Measurements from ENCODE around the gene TAF10. TPM values are rescaled to one million over a fixed set of nuclear protein-coding genes. Genes with fewer than 3 reads are reported as not detected.

TAF10 gene
- total and polyA plus RNA-seq, 2 donors: 12.4 to 65.3 TPM

DNA sequence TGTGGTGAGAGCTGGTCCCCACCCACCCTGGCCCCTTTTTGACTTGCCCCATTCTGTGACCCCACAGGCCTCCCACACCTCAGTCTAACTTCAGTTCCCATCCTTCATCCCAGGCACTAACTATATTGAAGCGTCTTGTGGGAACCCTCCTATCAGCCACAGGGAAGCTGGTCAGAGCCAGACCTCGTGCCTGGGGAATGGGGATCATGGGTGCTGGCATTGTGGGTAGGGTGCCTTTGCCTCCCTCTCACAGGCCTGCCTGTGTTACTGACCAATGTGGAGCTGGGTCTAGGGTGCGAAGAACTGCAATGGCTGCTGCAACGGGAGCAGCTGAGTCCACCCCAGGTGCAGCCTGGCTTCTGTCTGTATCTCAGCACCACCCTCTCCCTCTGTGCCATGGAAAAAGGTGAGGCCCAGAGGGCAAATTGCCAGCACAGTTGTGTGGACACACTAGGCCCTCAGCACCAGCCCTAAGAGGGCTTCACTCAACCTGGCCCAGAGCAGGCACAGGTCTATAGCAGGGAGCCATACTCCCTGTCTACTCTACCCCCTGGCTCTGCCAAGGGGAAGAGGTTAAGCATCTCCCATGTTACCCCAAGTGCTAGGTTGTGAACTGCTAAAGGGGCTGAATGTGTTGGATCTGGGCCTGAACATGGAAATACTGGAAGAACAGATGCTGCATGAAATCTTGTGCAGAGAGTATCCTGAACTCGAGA is 45.9 kb downstream of the TAF10 start:
- 97% methylated on average over 5 of the region's 5 CpGs for WGBS
- H3K36me3 ChIP-seq (ENCODE audit: insufficient read depth): no peaks in the 10 kb centered on the region
- DNase-seq (ENCODE audit: extremely low spot score): no peak
- H3K4me1 ChIP-seq (ENCODE audit: insufficient read depth): no peaks in the 10 kb centered on the region
- H3K27ac ChIP-seq (ENCODE audit: low read depth): no peak overlapping the region
- no peak overlapping the region for H3K4me3 ChIP-seq (ENCODE audit: low read depth, low read length)

DNA sequence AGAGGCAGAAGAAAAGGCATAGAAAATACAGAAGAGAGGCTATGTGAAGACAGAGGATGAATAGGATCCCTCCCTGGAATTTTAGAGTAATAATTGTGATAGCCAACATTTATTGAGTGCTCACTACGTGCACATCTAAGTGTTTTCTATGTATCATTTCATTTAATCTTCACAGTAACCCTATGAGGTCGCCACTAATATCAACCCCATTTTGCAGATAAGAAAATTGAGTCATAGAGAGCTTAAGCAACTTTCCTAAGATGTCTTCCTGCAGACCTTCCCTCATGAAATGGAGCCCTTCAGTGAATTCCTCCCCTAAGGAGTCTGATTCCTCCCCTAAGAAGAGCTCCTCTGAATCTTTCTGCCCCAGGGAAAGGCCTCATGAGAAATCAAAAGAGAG is 46.7 kb downstream of the TAF10 start:
- no peak for DNase-seq (ENCODE audit: extremely low spot score)
- no peaks in the 10 kb centered on the region for H3K4me1 ChIP-seq (ENCODE audit: insufficient read depth)
- no peak overlapping the region for H3K4me3 ChIP-seq (ENCODE audit: low read depth, low read length)
- no peaks in the 10 kb centered on the region for H3K36me3 ChIP-seq (ENCODE audit: insufficient read depth)
- no peak overlapping the region for H3K27ac ChIP-seq (ENCODE audit: low read depth)
- 88% methylated on average over 2 of the region's 2 CpGs for WGBS

DNA sequence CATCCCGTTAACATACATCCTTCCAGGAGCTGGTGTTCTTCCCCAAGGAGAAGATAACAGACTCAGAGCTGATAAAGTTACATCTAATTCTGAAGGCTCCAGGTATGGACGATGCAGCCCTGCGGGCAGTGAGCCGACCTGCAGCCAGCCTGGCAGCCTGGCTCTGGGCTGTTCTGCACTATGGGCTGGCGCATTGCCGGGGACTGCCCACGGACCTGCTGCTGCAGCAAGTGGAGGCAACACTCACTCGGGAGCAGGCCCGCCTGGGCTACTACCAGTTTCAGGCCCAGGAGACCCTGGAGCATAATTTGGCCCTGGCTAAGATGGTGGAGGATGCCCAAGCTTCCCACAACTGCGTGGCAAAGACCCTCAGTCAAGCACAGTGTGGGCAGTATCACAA is 48.3 kb downstream of the TAF10 start:
- no peak for DNase-seq (ENCODE audit: extremely low spot score)
- no peaks in the 10 kb centered on the region for H3K36me3 ChIP-seq (ENCODE audit: insufficient read depth)
- 90% methylated on average over 10 of the region's 10 CpGs for WGBS
- no peak overlapping the region for H3K4me3 ChIP-seq (ENCODE audit: low read depth, low read length)
- H3K4me1 ChIP-seq (ENCODE audit: insufficient read depth): no peaks in the 10 kb centered on the region
- H3K27ac ChIP-seq (ENCODE audit: low read depth): no peak overlapping the region

DNA sequence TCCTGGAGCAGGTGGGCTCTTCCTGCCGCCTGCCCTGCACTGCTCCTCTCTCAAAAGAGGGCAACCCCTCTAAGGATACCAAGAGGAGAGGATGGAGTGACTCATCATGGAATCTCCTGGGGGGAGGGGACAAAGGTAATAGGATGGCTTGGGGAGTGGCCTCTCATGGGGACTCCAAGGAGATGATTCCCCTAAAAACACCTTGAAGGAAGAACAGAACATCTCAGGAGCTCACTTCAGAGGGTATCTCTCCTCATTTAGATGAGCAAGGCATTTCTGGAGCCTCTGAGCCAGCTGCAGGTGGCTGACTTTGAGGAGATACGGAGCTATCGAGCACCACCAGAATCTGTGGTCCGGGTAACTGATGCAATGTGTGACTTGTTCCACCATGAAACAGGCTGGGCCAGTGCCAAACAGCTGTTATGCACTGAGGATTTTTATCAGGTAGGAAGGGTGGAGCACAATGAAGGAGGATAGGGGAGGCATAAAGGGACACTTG is 48.8 kb downstream of the TAF10 start:
- no peak for DNase-seq (ENCODE audit: extremely low spot score)
- Histone ChIP-seq H3K4me3 (ENCODE audit: low read depth, low read length) (no peak overlapping the region), H3K36me3 (ENCODE audit: insufficient read depth) (no peaks in the 10 kb centered on the region), H3K4me1 (ENCODE audit: insufficient read depth) (no peaks in the 10 kb centered on the region), H3K27ac (ENCODE audit: low read depth) (no peak overlapping the region)
- 94% methylated on average over 4 of the region's 4 CpGs for WGBS

DNA sequence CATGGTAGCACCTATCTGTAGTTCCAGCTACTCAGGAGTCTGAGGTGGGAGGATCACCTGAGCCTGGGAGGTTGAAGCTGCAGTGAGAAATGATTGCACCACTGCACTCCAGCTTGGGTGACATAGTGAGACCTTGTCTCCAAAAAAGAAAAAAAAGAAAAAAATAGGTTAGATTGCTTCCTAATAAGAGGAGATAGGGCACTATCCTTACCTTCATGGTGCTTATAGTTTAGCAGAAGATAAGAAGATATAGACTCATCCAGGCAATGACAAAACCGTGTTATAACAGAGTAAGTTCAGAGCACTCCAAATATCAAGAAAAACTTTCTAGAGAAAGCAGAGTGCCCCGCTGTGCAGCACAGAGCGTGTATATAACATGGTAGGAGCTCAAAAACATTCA is 50.7 kb downstream of the TAF10 start:
- H3K4me1 ChIP-seq (ENCODE audit: insufficient read depth): no peaks in the 10 kb centered on the region
- no peaks in the 10 kb centered on the region for H3K36me3 ChIP-seq (ENCODE audit: insufficient read depth)
- H3K4me3 ChIP-seq (ENCODE audit: low read depth, low read length): no peak overlapping the region
- DNase-seq (ENCODE audit: extremely low spot score): no peak
- WGBS: 93% methylated on average over 3 of the region's 3 CpGs
- no peak overlapping the region for H3K27ac ChIP-seq (ENCODE audit: low read depth)

Other genes with a start within 250 kb of the TAF10 start
- gene SMPD1, start 221.7 kb downstream of the TAF10 start, total RNA-seq: 9.5 TPM
- gene SMPD1, start 221.7 kb downstream of the TAF10 start, polyA plus RNA-seq: 33.8 TPM
- gene APBB1, start 193.1 kb downstream of the TAF10 start, total RNA-seq: 31.8 TPM
- 68.7 TPM for gene APBB1, start 193.1 kb downstream of the TAF10 start, polyA plus RNA-seq
- 1.1 TPM for gene HPX, start 171.2 kb downstream of the TAF10 start, total RNA-seq
- 3.3 TPM for gene HPX, start 171.2 kb downstream of the TAF10 start, polyA plus RNA-seq
- gene TRIM3, start 138.3 kb downstream of the TAF10 start, total RNA-seq: 17.7 TPM
- 29.7 TPM for gene TRIM3, start 138.3 kb downstream of the TAF10 start, polyA plus RNA-seq
- gene ARFIP2, start 130.9 kb downstream of the TAF10 start, total RNA-seq: 25.6 TPM
- gene ARFIP2, start 130.9 kb downstream of the TAF10 start, polyA plus RNA-seq: 34.1 TPM
- gene TIMM10B, start 130.7 kb downstream of the TAF10 start, total RNA-seq: 25.9 TPM
- 35.1 TPM for gene TIMM10B, start 130.7 kb downstream of the TAF10 start, polyA plus RNA-seq
- 13.4 TPM for gene DNHD1, start 114.9 kb downstream of the TAF10 start, total RNA-seq
- gene DNHD1, start 114.9 kb downstream of the TAF10 start, polyA plus RNA-seq: 3.7 TPM
- 14.2 TPM for gene RRP8, start 8.6 kb downstream of the TAF10 start, total RNA-seq
- 24.8 TPM for gene RRP8, start 8.6 kb downstream of the TAF10 start, polyA plus RNA-seq
- 216 TPM for gene ILK, start 8.4 kb downstream of the TAF10 start, total RNA-seq
- gene ILK, start 8.4 kb downstream of the TAF10 start, polyA plus RNA-seq: 578 TPM
- 48.9 TPM for gene TPP1, start 7.2 kb upstream of the TAF10 start, total RNA-seq
- gene TPP1, start 7.2 kb upstream of the TAF10 start, polyA plus RNA-seq: 101 TPM
- gene DCHS1, start 43.6 kb upstream of the TAF10 start, total RNA-seq: 49.2 TPM
- gene DCHS1, start 43.6 kb upstream of the TAF10 start, polyA plus RNA-seq: 28.6 TPM
- gene MRPL17, start 71.1 kb upstream of the TAF10 start, total RNA-seq: 29.9 TPM
- 34.3 TPM for gene MRPL17, start 71.1 kb upstream of the TAF10 start, polyA plus RNA-seq
- 0.26 TPM for gene OR2AG2, start 159.8 kb upstream of the TAF10 start, total RNA-seq
- gene OR2AG2, start 159.8 kb upstream of the TAF10 start, polyA plus RNA-seq: 0.03 TPM
- not detected for gene OR2AG1, start 170.8 kb upstream of the TAF10 start, total RNA-seq
- not detected for gene OR2AG1, start 170.8 kb upstream of the TAF10 start, polyA plus RNA-seq
- 0.85 TPM for gene OR6A2, start 187.5 kb upstream of the TAF10 start, total RNA-seq
- gene OR6A2, start 187.5 kb upstream of the TAF10 start, polyA plus RNA-seq: not detected
- gene OR10A5, start 233.5 kb upstream of the TAF10 start, total RNA-seq: not detected
- not detected for gene OR10A5, start 233.5 kb upstream of the TAF10 start, polyA plus RNA-seq